22Rv1 (cell line): ENCODE results near the gene STOML1.

Experiments
- ZFX ChIP-seq: fragments of 450-650 bp; IDR thresholded peaks from 2 replicates; pipeline ENCODE4 v1.6.1; 2017; ENCODE audit warnings: antibody characterized with exemption, borderline replicate concordance
- TF ChIP-seq, protein P1 (sequence below): fragments of 450-650 bp; IDR thresholded peaks from 2 replicates; pipeline ENCODE4 v1.5.1; 2017; ENCODE audit warnings: mild to moderate bottlenecking

DNA sequence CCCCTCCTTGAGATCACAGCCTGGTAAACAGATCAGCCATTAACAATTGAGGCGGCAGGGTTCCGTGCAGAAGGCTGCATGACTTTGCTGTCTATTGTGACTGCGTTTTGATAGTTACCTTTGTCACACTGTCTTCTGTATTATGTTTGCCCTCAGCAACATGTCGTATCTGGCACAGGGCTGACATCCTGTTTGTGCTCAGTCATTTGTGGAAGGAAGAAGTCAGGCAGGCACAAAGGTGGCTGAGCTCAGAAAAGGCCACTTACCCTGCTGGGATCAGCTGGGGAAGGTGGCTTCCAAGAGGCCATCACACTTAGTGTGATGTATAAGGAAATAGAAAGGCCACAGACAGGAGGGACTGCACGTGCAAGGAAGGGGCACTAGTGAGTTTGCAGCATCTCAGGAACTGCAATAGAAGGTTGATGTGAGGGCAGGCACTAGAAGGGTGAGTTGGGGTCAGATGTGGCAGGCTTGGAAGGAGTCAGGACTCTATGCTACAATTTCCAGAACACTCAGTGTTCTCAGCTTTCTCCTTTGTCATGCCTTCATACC, 15.8 kb upstream of the STOML1 start:
- TF ChIP-seq ZFX = no peak
- TF ChIP-seq, protein P1, sequence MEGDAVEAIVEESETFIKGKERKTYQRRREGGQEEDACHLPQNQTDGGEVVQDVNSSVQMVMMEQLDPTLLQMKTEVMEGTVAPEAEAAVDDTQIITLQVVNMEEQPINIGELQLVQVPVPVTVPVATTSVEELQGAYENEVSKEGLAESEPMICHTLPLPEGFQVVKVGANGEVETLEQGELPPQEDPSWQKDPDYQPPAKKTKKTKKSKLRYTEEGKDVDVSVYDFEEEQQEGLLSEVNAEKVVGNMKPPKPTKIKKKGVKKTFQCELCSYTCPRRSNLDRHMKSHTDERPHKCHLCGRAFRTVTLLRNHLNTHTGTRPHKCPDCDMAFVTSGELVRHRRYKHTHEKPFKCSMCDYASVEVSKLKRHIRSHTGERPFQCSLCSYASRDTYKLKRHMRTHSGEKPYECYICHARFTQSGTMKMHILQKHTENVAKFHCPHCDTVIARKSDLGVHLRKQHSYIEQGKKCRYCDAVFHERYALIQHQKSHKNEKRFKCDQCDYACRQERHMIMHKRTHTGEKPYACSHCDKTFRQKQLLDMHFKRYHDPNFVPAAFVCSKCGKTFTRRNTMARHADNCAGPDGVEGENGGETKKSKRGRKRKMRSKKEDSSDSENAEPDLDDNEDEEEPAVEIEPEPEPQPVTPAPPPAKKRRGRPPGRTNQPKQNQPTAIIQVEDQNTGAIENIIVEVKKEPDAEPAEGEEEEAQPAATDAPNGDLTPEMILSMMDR = no peak
